GM10248 (cell line): ENCODE data around the gene GALNT11.
"Not testable (repeated sequence)": the region's sequence is repeated elsewhere in the genome, so short reads cannot be mapped to it uniquely, and the experiment has no call there.

Source experiments
- CTCF ChIA-PET: fragments of 300-600 bp; sonication (Branson Sonifier 250); formaldehyde crosslinking; extraction: SDS; loops from one replicate; lab custom pipeline; 2021; ENCODE audit warnings: antibody characterized with exemption; lab: Yijun Ruan, JAX
- POLR2A ChIA-PET: fragments of 350-650 bp; sonication (Branson Sonifier 250); formaldehyde crosslinking; extraction: SDS; loops from one replicate; lab custom pipeline; 2020; ENCODE audit warnings: antibody characterized with exemption; lab: Yijun Ruan, JAX
- DNase-seq: peaks from one replicate; pipeline ENCODE4 v3.0.0; 2012; ENCODE audit errors: extremely low spot score
- CTCF ChIP-seq: IDR thresholded peaks from 2 replicates; pipeline ENCODE4 v1.5.1; 2012; ENCODE audit warnings: mild to moderate bottlenecking, low read depth; ENCODE audit errors: extremely low read depth, missing control alignments, control extremely low read depth

GALNT11 gene

GRCh38 chr7:152076324-152076821 is 50.9 kb downstream of the GALNT11 start:
- DNase-seq, result peak; percentile 26
- ChIA-PET CTCF (interaction anchor here (0.7 to 1.5 kb wide), 5 partner anchors 10 to 59 kb away, joined by 3 to 5 read pairs (median 4); no protein-coding TSS in a partner anchor), POLR2A (no interaction called here)
- no peak for TF ChIP-seq CTCF

- CTCF ChIA-PET, result interaction anchor here (0.7 to 1.5 kb wide), 4 partner anchors 10 to 58 kb away, joined by 3 to 4 read pairs (median 4); no protein-coding TSS in a partner anchor
- no peak for TF ChIP-seq CTCF
- POLR2A ChIA-PET, result no interaction called here
- no peak for DNase-seq
Observed at GRCh38 chr7:152076940-152077933, 51.8 kb downstream of the GALNT11 start.

- DNase-seq, result no peak
- ChIA-PET POLR2A (no interaction called here), CTCF (no interaction called here)
- no peak for TF ChIP-seq CTCF
Observed at GRCh38 chr7:152078025-152078424, 52.6 kb downstream of the GALNT11 start.

- POLR2A ChIA-PET, result no interaction called here
- TF ChIP-seq CTCF, result no peak
- CTCF ChIA-PET, result interaction anchor here (1.9 kb wide), 1 partner anchor 12 kb away, joined by 6 read pairs; no protein-coding TSS in a partner anchor
- DNase-seq, result no peak
Observed at GRCh38 chr7:152078786-152079185, 53.3 kb downstream of the GALNT11 start.

- POLR2A ChIA-PET, result no interaction called here
- DNase-seq, result no peak
- CTCF ChIA-PET, result no interaction called here
- no peak for TF ChIP-seq CTCF
Observed at GRCh38 chr7:152081088-152081487, 55.6 kb downstream of the GALNT11 start.

GRCh38 chr7:152082073-152082721 is 56.7 kb downstream of the GALNT11 start:
- POLR2A ChIA-PET, DNase-seq, CTCF ChIA-PET: not testable (repeated sequence)

- POLR2A ChIA-PET, result no interaction called here
- DNase-seq, result no peak
- CTCF ChIA-PET, result no interaction called here
- TF ChIP-seq CTCF, result no peak
Observed at GRCh38 chr7:152085131-152085530, 59.7 kb downstream of the GALNT11 start.
